RKO (cell line): ENCODE measurements around the gene DRG2.

Experiments
- DNase-seq: peaks from one replicate; pipeline ENCODE4 v3.0.0-alpha.2; 2016; ENCODE audit warnings: low spot score

DRG2 gene

GRCh38 chr17:18117533-18117932, 29.8 kb downstream of the DRG2 start:
- no peak for DNase-seq

- no peak for DNase-seq
Observed at GRCh38 chr17:18117982-18118975, 30.5 kb downstream of the DRG2 start.

GRCh38 chr17:18119166-18119745, 31.5 kb downstream of the DRG2 start:
- no peak for DNase-seq

- no peak for DNase-seq
Observed at GRCh38 chr17:18119938-18120337, 32.2 kb downstream of the DRG2 start.

- DNase-seq, result no peak
Observed at GRCh38 chr17:18120461-18121017, 32.8 kb downstream of the DRG2 start.

- DNase-seq, result no peak
Observed at GRCh38 chr17:18121144-18121910, 33.6 kb downstream of the DRG2 start.

- DNase-seq, result no peak
Observed at GRCh38 chr17:18122990-18123753, 35.4 kb downstream of the DRG2 start.

- DNase-seq, result no peak
Observed at GRCh38 chr17:18124345-18125126, 36.8 kb downstream of the DRG2 start.

- peak; percentile 30 for DNase-seq
Observed at GRCh38 chr17:18129041-18129502, 41.3 kb downstream of the DRG2 start.

- no peak for DNase-seq
Observed at GRCh38 chr17:18132711-18133110, 45.0 kb downstream of the DRG2 start.

GRCh38 chr17:18136357-18136756, 48.6 kb downstream of the DRG2 start:
- DNase-seq, result no peak

GRCh38 chr17:18138065-18138749, 50.5 kb downstream of the DRG2 start:
- no peak for DNase-seq

- no peak for DNase-seq
Observed at GRCh38 chr17:18139092-18139491, 51.3 kb downstream of the DRG2 start.

GRCh38 chr17:18139498-18139897, 51.8 kb downstream of the DRG2 start:
- no peak for DNase-seq

- DNase-seq, result peak; percentile 52
Observed at GRCh38 chr17:18139949-18140348, 52.2 kb downstream of the DRG2 start.

GRCh38 chr17:18140648-18141047, 52.9 kb downstream of the DRG2 start:
- DNase-seq, result no peak

GRCh38 chr17:18141210-18141803, 53.6 kb downstream of the DRG2 start:
- peak; percentile 75 for DNase-seq

- no peak for DNase-seq
Observed at GRCh38 chr17:18142417-18142816, 54.7 kb downstream of the DRG2 start.
